ENCODE measurements around the gene NT5DC4.

NT5DC4 gene

DNA sequence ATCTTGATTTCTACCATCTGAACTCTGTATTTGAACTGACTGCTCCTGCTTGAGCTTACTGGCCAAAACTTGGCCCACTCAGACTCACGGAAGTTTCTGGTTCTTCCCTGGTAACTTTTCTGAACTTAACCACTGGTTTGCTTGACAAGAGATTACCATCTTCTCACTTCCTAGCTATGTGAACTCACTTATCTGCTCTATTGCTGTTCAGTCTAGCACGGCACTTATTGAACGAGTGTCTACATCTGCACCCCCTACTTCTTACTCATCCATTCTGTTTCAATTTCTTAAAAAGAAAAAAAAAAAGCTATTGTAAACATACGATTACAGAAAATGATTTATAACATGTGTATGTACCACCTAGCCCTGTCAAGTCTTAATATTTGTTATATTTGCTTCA lies 34.6 kb downstream of the NT5DC4 start:
- DNase-seq = no peak

DNA sequence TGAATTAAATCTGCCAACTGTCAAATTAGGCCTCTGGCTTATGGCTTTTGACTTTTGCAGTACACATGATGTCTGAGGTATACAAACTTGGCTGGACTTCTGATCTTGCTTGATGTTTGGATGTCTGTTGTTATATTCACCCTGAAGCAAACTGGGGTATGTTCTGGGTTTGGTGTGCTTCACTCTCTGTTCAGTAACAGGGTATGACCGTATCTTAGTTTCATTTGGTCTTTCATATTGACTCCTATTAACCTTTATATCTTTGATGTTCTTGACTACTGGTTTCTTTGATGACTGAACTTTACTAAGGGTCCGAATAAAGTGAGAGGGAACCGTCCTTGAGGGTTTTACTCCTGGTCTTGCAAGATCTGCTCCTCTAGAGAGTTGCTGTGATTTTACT lies 35.4 kb downstream of the NT5DC4 start:
- DNase-seq = no peak

DNA sequence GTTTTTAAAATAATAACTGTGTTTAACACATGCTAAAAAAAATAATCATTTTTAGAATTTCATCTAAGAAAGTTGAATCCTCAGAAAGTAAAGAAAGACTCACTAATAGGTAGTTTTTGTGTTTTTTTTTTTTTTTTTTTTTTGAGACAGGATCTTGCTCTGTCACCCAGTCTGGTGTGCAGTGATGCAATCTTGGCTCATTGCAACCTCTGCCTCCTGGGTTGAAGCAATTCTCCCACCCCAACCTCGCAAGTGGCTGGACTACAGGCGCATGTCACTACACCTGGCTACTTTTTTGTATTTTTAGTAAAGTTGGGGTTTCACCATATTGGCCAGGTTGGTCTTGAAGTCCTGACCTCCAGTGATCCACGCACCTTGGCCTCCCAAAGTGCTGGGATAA lies 36.4 kb downstream of the NT5DC4 start:
- DNase-seq = no peak

DNA sequence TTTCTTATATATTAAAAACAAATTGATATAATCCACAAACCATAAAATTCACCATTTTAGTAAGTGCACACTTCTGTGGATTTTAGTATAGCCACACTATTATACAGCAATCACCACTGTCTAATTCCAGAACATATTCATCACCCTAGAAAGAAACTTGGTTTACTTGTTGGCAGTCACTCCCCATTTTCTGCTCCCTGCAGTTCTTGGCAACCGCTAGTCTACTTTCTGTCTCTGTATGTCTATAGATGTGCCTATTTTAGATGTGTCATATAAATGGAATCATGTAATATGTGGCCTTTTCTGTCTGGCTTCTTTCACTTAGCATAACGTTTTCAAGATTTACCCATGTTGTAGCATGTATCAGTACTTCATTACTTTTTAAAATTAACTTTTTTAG lies 37.9 kb downstream of the NT5DC4 start:
- no peak for DNase-seq

GRCh38 chr2:112760149-112760548 lies 39.3 kb downstream of the NT5DC4 start:
- DNase-seq = no peak

GRCh38 chr2:112762276-112762675 lies 41.5 kb downstream of the NT5DC4 start:
- no peak for DNase-seq

DNA sequence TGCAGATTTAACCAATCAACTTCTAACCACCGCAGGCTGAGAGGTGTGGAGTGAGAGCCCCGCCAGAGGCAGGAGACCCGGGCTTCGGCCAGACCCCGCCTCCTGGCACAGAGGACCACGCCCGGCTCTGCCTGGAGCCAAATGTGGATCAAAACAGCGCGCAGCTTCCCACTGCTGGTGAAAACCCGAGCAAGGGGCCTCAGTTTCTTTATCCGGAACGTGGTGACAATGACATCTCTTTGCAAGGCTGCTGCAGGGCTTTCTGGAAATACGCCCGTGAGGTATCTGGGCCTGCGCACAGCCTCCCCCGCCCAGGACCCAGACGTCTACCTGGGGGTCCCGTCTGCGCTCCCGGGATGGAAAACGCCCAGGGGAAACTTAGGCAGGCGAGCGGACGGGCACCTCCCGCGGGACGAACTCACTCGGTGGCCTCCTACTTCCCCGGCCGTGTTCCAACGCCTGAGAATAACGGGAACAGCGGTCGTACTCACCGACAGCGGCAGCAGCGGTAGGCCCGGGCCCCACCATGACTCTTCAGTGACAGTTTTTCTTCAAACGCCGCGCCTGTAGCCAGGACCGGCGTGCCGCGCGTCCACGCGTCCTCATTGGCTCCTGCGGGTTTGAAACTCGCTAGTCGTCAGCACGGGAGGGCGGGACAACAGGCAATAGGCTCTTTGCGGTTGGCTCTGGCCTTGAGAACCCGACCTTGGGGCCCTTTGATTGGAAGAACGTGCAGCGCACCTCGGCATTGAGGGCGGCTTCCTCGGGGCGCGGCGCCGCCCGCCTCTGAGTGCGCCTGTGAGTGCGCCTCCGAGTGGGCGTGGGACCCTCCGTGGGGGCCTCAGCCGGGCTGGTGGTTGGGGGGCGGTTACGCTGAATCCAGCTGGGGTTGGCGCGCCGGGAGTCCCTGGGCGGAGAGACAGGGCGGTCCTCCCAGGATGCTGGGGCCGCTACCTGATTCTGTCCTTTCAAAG lies 43.5 kb downstream of the NT5DC4 start, which contains the start of gene CKAP2L:
Gene CKAP2L, minus strand, starts transcription at position 539 of the 974 bp plus-strand sequence. Its CDS starts 11 bp downstream, at position 528.
- peak; percentile 36 to 94 (median 88) for DNase-seq

DNA sequence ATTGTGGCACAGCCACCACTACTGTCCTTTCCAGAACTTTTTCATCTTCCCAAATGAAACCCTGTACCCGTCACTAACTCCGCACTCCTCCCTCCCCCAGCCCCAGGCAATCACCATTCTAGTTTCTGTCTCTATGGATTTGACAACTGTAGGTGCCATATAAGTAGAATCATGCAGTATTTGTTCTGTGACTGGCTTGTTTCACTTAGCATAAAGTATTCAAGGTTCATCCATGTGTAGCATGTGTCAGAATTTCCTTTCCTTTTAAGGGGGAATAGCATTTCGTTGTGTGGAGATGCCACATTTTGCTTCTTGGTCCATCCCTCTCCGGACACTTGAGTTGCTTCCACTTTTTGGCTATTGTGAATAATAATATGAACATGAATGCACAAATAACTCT lies 44.4 kb downstream of the NT5DC4 start:
- no peak for DNase-seq

DNA sequence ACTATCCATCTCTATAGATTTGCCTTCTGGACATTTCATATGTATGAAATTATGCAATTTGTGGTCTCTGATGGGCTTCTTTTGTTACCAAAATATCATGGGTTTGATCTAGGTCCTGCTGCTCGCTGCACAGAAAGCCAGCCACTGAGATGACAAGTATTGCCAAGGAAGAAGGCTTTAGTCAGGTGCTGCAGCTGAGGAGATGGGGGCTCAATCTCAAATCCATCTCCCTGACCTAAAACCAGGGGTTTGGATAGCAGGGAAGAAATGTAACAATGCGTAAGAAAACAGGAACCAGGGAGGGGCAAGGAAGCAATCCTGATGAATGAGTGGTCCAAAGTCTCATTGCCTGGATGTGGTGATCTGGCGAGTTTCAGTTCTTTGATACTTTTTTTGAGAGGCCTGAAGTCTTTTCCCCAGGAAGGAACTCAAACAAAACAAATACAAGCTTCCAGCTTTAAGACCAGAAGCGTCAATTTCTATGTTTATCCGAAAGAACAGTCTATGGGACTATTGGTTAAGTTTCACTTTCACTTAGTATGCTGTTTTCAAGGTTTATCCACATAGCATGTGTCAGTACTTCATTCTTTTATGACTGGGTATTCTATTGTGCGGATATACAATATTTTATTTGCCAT lies 47.0 kb downstream of the NT5DC4 start:
- DNase-seq = no peak

GRCh38 chr2:112768432-112768831 lies 47.6 kb downstream of the NT5DC4 start:
- no peak for DNase-seq

- no peak for DNase-seq
Observed at GRCh38 chr2:112772322-112772721, 51.5 kb downstream of the NT5DC4 start.

DNA sequence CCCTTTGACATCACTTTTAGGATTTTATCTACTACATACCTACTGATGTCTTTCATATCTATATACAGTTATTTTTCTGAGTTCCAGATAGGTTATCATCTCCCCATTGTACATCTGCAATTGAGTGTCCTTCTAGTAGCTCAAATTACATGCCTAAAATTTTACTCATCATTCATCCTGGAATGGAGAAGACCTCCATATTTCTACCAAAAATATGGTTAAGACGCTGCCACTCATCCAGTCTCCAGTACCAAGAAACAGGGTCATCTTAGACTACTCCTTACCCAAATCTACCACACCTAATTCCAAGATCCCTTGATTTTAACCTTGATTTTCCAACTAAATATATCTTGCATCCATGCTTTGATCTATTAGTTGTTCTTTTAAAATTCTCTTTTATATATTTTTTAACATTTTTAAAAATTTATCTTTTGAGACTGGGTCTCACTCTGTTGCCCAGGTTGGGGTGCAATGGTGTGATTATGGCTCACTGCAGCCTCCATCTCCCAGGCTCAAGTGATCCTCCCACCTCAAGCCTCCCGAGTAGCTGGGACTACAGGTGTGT lies 52.2 kb downstream of the NT5DC4 start:
- no peak for DNase-seq

DNA sequence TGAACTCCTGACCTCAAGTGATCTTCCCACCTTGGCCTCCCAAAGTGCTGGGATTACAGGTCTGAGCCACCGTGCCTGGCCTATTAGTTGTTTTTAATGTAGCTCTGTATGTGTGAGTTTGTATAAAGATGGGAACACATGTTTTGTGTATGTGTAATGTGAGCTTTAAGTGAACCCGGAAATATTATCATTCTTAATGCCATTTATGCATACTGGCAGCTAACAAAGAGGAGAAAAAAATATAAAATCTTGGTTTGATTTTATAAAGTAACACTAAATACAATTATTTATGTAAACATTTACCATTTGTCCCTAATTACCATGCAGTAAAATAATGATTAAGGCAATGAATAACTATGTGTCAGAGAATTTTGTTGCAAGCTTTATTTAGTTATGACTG lies 52.7 kb downstream of the NT5DC4 start:
- DNase-seq = no peak

DNA sequence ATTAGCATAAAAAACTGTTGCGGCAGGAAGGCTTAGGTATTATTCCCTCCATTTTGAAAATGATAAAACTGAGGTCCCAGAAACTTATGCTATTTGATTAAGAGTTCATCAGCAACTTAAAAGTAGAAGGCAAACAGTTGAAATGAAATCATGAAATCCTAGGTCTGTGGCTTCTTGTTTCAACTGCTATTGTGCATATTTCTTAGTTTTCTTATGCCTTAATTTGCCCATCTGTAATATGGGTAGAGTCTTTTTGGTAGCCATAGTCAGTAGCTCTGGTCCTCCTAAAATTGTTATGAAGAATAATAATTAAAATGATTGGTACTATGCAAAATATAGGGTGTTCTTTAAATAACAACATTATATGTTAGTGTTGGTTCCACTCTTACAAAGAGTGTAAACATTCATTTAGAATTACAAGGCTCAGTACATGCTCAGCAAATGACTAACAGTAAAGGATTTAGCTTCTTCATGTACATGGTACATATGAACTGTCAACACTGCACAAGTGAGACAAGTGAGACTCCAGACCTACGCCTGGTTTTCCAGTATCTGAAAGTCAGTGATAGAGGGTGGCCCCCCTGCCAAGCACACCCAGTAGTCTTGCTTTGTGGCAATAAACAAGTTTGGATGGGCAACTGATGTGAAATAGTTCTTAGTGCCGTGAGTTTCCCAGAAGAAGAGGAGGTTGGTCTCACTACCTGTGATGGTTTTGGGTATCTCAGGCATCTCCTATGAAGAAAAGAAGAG lies 53.9 kb downstream of the NT5DC4 start:
- no peak for DNase-seq

DNA sequence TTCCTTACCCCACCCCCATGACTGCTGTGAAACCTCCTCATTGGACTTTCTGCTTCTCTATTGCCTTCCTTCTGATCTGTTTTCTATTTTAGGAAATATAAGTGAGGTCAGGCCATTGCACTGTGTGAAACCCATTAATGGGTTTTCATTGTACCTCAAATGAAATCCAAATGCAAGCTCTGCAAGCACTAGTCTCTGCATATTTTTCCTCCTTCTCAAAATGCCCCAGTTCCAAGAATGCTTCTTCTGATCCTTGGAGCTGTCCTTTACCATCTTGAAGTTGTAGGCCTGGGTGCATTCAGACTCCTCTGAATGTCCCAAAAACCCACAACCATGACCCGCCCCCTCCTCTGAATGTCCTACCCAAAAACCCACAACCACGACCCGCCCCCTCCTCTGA lies 55.3 kb downstream of the NT5DC4 start:
- no peak for DNase-seq

DNA sequence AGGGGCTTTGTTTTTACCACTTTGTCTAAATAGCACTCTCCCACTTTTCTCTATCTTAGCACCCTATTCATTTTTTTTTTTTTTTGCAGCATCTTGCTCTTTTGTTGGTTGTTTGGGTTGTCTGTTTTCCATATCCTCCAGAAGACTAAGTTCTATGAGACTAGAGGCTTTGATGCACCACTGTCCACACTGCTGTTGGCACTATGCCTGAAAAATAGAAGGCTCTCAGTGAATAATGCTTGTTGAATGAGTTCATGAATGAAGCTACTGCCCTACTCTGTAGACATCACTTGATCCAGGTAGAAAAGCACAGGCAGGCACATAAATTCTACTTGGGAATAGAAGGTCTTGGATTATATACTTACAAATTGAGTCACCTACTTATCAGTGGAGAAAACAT lies 56.2 kb downstream of the NT5DC4 start:
- DNase-seq = no peak

- DNase-seq = no peak
Observed at GRCh38 chr2:112779598-112779997, 58.8 kb downstream of the NT5DC4 start.

- DNase-seq = no peak
Observed at GRCh38 chr2:112782234-112782799, 61.5 kb downstream of the NT5DC4 start.

DNA sequence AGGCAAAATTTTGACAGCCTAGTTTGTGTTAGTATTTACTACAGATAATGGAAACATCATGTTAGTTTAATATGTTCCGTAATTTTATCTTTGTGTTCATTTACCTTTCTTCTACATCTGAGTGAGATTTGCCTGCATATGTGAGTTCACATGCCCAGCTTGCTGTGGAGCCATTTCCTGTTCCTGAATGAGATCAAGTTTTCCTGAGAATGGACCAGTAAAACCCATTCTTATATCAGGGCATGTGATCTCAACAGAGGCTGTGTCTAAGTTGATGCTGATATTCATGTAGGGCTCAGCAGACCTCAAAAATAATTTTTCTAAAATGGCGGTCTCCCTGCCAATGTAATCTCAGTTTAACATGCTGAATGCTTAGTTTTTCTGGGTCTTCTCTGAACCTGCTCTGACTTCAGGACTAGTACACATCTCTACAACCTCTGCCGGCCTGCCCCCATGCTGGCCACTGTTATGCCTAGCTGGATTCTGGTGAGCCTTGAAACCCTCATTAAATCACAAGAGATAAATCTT lies 62.4 kb downstream of the NT5DC4 start:
- DNase-seq = no peak

- DNase-seq = peak in 1 of 14 donors; percentile 11
Observed at GRCh38 chr2:112784199-112785189, 63.7 kb downstream of the NT5DC4 start, which contains the start of gene IL1A. TSS of gene IL1A (minus strand) at chr2:112784493. CDS start at chr2:112783770, 723 bp downstream.

GRCh38 chr2:112787294-112787693 lies 66.5 kb downstream of the NT5DC4 start:
- no peak for DNase-seq
